Measurements from ENCODE around the gene PTPRN.
"Not testable (repeated sequence)": the region's sequence is repeated elsewhere in the genome, so short reads cannot be mapped to it uniquely, and the experiment has no call there.

Gene PTPRN

DNA sequence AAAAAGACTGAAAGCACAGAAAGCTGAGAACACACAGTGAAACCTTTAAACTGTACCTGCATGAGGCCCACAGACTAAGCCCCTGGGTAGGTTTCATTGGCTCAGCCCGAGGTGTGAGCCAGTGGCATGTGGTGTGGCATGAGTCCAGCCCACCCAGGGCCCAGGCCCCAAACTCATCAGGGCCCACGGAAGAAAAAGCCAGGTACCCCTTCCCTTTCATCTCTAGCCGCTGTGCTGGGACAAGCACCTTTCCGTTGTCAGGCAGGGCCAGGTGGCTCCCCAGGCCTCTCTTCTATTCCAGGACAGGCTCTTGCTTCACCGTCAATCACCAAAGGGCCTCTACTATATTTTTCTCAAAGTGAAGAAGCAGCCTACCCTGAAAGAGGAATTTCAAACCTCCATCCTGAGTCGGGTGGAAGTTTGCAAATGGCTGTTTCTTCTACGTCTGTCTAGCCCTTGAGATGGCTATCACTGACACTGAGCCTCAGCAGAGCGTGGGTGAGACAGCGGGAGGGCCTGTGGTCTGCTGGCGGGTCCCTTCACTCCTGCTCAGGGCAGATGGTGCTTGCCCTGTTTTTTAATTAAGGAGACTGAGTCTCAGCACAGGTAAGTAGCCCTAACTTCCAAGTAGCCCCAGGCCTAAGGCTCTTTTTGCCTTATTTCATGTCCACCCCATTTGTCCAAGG lies 21.5 kb downstream of the PTPRN start:
- no peak for DNase-seq (ENCODE audit: low read depth)

GRCh38 chr2:219287116-219287440 lies 22.1 kb downstream of the PTPRN start:
- DNase-seq (ENCODE audit: low read depth) = not testable (repeated sequence)

GRCh38 chr2:219286436-219287115 lies 22.6 kb downstream of the PTPRN start:
- no peak for DNase-seq (ENCODE audit: low read depth)

DNA sequence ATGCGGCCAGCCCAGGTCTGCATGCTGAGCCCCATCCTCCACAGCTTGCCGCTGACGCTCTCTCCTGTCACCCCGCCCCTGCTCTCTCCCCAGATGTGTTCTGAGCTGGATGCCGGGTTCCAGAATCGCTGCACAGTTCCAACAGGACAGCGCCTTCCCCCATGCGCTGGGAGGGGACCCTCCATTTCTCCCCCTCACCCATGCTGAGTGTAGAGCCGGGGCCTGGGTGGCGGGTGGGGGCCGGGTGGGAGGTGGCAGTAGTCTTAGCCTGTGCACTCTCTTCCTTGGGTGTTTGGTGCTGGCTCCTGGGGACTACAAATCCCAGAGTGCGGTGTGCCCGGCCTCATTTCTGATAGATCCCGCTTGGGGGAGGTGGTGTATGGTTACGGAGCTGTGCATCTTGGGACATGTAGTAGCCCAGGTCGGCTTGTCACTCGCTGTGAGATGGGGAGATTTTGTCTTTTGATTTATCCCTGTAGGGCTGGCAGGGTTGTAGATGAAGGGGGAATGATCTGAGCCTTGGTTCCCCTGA lies 23.2 kb downstream of the PTPRN start:
- no peak for DNase-seq (ENCODE audit: low read depth)

DNA sequence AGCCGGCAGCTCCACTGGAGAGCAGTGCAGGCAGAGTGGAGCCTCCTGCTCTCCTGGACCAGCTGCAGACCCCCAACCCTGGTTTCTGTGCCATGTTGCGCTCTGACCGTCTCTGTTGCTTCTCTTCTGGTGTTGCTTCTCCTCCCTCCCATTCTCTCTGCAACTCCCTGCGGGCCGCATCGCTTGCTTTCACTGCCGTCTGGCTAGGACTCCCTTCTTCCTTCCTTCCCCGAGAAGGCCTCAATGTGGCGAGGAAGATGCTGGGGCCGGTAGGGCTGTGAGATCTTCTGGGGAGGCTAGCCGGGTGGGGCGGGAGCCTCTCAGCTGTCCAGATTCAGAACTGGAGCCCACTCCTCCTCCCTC lies 23.8 kb downstream of the PTPRN start:
- DNase-seq (ENCODE audit: low read depth) = no peak

DNA sequence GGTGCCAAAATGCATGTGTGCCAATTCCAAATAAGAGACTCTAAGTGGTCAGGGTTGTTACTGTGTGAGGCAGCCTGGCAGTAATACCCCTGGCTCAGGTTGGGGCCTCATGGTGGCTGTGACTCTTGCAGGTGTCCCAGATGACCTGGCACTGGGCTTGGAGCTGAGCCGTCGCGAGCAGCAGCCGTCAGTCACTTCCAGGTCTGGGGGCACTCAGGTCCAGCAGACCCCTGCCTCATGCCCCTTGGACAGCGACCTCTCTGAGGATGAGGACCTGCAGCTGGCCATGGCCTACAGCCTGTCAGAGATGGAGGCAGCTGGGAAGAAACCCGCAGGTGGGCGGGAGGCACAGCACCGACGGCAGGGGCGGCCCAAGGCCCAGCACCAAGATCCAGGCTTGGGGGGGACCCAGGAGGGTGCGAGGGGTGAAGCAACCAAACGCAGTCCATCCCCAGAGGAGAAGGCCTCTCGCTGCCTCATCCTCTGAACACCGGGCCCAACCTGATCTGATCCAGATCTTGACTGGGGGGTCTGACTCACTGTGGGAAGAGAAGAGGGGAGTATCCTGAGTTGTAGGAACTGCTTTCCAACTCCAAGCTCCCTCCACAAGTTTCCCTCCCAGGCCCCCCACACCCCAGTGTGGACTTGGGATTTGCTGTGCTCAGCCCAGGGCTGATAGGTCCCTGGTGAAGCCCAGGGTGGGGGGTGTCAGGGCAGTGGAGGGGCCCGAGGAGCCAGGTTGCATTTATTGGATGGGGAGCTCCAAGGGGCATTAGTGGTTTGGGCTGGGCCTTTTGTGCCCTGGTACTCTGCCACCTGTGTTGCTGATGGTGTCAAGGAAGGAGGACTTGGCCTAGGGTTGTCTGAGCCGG lies 24.5 kb downstream of the PTPRN start:
- DNase-seq (ENCODE audit: low read depth) = no peak

DNA sequence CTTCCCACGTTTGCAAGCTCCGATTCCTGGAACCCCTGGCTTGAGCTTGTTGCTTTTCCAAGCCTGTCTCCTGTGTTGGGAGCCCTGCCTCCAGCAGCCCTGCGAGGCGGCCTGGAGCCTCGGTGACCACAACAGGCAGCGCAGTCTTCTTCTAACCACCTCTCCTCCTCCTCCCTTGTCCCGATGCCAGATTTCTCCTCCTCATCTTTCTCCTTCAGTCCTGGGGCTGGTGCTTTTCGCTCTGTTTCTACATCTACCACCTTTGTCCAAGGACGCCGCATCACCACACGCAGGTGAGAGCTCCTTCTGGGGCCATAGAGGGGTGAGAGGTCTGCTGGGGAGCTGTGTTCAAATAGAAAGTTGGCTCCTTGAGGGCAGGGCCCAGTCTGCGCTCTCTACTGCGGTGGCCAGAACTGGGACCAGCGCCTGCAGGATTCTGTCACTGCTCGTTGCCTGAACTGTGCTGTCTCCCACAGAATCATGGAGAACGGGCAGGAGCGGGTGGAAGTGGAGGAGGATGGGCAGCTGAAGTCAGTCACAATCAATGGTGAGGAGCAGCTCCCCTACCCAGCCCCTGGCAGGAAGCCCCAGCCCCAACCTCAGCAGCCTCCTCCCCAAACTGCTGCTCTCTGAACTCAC lies 26.1 kb downstream of the PTPRN start:
- no peak for DNase-seq (ENCODE audit: low read depth)

- DNase-seq (ENCODE audit: low read depth) = no peak
Measured at GRCh38 chr2:219282375-219282774, 26.8 kb downstream of the PTPRN start.

- DNase-seq (ENCODE audit: low read depth) = no peak
Measured at GRCh38 chr2:219281588-219281987, 27.6 kb downstream of the PTPRN start.

DNA sequence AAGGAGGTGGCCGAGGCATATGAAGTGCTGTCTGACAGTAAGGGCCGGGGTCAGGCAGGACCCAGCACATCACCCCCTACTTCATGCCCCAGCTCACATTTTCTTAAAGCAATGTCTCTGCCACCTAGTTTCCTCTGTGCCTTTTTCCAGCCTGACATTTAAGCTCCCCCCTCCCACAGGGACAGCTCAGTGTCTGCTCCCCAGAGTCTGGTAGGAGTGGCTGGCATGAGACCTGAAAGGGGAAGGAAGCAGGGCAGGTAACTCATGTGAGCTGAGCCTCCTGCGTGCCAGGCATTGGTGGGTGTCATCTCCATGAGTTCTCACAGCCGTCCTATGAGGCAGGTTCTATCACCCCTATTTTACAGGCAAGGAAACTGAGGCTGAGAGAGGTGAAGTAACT lies 28.6 kb downstream of the PTPRN start:
- no peak for DNase-seq (ENCODE audit: low read depth)

DNA sequence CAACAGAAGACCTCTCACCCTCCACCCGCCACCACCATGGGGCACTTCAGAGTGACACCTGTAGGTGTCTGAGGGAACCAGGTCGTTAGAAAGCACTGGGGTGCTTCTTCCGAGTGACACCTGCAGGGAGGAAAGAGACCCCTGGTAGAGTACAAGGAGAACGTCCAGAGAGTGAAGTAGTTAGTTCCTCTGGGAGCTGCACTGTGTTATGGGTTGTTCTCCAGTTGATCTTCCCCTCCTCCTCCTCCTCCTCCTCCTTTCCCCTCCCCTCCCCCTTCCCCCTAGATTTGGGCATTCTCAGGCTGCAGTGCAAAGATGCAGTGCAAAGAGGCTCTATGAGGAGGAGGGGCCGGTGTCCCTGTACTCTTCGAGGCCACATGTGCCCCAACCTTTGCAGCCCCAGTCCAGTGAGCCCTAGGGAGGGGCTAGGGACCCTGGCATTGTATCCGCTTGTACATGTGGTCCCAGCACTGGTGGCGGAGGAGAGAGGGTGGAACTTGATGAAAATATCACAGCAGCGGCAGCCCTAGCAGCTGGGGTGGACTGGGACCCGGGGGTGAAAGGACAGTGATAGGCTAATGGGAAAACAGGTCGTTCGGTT lies 29.2 kb downstream of the PTPRN start:
- DNase-seq (ENCODE audit: low read depth) = no peak

GRCh38 chr2:219279151-219279915 lies 29.9 kb downstream of the PTPRN start, which contains the start of gene DNAJB2:
DNAJB2 (plus strand) TSS chr2:219279366; CDS start chr2:219279834, 468 bp downstream.
- DNase-seq (ENCODE audit: low read depth) = peak; percentile 94

GRCh38 chr2:219278655-219279150 lies 30.5 kb downstream of the PTPRN start:
- DNase-seq (ENCODE audit: low read depth) = no peak

- DNase-seq (ENCODE audit: low read depth) = peak; percentile 53
Measured at GRCh38 chr2:219277703-219278654, 31.2 kb downstream of the PTPRN start.

DNA sequence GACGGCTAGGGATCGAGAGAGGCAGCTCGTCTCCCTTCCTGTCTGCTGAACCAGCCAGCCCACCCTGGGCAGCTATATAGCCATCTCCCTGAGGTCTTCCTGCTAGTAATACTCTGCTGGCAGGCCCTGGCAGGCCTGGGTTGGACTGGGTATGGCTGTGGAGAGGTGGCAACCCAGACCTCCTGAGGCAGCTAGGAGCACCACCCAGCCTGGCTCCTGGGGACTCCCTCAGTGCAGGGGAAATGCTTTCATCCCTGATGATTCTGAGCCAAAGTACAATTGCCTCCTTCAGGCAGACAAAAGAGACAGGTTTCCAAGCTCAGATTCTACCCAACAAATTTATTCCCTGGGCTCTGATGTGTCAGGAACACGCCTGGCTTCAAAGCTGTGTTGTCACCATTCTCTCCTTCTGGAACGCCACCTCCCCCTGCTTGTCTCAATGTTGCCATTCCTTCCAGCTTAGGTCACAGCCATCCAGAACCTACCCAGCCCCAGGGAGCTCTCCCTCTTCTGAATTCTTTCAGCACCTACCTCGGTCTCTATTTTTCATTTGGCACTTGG lies 34.8 kb downstream of the PTPRN start:
- DNase-seq (ENCODE audit: low read depth) = no peak

GRCh38 chr2:219273937-219274336 lies 35.3 kb downstream of the PTPRN start:
- DNase-seq (ENCODE audit: low read depth) = no peak

DNA sequence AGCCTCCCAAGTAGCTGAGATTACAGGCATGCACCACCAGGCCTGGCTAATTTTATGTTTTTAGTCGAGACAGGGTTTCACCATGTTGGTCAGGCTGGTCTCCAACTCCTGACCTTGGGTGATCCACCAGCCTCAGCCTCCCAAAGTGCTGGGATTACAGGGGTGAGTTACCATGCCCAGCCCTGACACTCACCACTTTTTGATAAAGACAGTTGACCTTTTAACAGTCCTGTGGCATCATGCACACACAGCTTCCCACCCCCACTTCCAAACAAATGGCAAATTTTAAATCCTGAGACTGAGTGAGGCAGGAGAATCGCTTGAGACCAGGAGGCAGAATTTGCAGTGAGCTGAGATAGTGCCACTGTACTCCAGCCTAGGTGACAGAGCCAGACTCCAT lies 36.2 kb downstream of the PTPRN start:
- no peak for DNase-seq (ENCODE audit: low read depth)

DNA sequence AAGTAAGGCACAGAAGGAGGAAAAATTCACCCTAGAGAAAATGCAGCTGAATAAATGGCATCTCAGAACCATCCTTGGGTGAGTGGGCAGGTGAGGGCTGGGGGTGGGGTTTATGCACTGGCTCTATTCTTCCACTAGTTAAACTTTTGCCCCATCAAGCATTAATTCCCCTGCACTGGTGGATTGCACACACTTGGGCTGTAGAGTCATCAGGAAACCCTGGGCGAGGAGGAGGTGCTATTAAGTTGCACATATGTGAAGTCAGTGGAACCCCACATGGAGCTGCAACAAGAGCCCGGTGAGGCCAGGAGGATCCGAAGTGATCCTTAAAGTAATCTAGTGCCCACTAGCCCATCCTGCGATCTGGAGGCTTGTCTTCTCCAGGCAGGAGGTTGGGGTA lies 36.8 kb downstream of the PTPRN start:
- no peak for DNase-seq (ENCODE audit: low read depth)

- DNase-seq (ENCODE audit: low read depth) = no peak
Measured at GRCh38 chr2:219271021-219271420, 38.2 kb downstream of the PTPRN start.

GRCh38 chr2:219270055-219270372 lies 39.2 kb downstream of the PTPRN start:
- DNase-seq (ENCODE audit: low read depth) = no peak
